ENCODE measurements around the gene ZNHIT3.
"Not testable (repeated sequence)": the region's sequence is repeated elsewhere in the genome, so short reads cannot be mapped to it uniquely, and the experiment has no call there.

ZNHIT3 gene

DNA sequence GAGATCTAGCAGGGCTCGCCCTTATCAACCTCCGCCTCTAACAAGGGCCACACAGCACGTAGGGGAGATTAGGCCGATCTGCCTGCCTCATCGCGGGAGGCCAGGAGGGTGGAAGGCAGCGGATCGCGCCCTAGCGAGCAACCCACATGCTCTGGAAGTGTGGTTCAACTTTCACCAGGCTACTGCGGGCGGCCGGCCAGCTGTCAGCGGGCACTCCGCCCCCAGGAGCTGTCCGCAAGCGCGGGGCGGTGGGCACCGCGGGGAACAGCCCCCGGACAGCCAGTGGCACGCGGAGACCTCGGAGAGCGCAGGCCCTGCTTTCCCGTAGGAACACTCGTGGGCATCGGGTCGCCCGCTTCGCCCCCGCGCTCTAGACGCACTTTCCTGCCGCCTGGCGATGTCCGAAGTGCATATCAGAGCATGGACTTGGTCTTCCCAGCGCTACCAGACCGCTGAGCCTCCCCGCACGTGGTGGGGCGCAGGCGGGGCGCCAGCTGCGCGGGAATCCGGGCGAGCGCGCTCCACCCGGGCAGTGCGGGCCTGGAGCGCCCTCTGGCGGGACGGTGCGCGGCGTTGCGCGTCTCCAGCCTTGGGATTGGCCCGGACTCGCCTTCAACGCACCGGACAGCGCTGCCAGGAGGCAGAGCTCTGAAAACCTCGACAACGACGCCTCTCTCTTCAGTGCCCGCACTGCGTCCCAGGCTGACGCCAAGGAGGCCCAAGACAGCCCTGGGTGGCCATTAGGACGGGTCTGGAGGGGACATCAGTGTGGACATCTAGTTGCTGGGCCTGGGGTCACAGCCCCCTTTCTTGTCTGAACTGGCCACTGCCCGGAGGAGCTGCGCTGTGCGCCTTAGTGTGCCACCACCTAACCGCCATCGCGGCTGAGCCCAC, 3.6 kb upstream of the ZNHIT3 start:
- Histone ChIP-seq H3K27ac (peak overlapping the region in 1 of 21 experiments; percentile 11), H3K4me3 (peak overlapping the region; percentile 7 to 40 (median 18))

DNA sequence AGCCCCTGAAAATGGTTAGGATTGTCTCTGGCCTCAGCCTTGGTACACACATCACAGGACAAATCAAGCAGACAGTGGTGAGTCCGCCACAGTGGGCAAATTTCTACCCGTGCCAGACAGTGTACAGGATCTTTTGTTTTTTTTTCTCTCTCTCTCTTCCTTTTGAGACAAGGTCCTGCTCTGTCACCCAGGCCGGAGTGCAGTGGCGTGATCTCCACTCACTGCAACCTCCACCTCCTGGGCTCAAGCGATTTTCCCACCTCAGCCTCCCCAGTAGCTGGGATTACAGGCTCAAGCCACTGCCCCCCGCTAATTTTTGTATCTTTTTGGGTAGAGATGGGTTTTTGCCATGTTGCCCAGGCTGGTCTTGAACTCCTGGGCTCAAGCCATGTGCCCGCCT, 2.5 kb upstream of the ZNHIT3 start:
- H3K4me3 ChIP-seq, H3K27ac ChIP-seq: not testable (repeated sequence)

DNA sequence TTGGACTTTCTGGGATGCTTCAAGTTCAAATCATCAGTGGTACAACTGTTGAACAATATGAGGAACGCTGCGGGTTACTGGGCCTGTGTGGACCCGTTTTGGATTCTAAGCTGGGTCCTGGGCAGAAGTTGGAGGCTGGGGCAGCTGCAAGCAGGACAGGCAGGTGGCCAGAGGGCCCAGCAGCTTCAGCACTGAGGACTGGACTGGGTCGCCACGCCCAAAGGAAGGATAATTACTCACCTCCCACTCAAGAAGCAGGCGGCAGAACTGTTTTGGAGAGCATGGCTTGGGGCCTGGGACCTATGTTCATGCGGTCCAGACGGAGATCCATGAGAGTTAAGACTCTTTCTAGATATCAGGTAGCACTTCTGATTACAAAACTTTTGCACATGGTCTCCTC, 1.5 kb upstream of the ZNHIT3 start:
- no peak overlapping the region for H3K27ac ChIP-seq

DNA sequence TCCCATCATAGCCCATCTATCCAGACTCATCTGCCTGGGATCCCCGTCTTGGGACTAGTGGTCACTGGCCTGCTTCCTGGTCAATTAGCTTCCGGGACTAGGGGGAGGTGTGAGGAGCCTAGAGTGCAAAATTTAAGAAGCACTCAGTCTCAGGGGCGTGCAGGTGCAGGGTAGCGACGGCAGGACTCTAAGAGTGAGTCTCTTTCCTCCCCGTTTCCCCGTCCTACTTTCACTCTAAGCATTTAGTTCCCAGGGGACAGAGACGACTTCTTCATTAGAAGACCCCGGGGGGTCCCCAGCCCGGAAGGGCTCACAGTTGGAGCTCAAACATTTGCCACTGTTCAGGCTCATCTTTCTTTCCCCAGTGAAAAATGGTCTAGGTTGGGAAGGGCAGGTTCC, 677 bp upstream of the ZNHIT3 start:
- peak overlapping the region; percentile 78 to 95 (median 91) for H3K4me3 ChIP-seq
- H3K27ac ChIP-seq: peak overlapping the region in 16 of 21 experiments; percentile 32 to 95 (median 86)

More for the DNA sequence above, 1.5 kb upstream of the ZNHIT3 start:
- no peak overlapping the region for H3K4me3 ChIP-seq

DNA sequence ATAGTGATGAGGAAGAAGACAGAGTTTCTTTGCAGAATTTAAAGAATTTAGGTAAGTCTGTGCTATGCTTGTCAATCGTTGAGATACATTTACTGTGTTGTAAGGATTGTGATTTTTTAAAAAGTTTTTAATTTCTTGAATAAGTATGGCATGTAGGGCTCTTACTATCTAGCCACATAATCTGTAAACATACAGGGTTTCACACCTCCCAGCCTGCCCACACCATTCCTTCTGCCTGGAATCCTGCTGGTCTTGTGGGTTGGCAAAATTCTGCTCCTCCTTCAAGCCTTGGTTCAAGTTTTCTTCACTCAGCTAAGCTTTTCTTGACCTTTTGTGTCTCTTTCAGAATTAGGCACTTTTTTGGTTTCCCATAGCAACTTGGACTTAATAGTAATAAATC, 7.5 kb downstream of the ZNHIT3 start:
- no peak overlapping the region for H3K27ac ChIP-seq

DNA sequence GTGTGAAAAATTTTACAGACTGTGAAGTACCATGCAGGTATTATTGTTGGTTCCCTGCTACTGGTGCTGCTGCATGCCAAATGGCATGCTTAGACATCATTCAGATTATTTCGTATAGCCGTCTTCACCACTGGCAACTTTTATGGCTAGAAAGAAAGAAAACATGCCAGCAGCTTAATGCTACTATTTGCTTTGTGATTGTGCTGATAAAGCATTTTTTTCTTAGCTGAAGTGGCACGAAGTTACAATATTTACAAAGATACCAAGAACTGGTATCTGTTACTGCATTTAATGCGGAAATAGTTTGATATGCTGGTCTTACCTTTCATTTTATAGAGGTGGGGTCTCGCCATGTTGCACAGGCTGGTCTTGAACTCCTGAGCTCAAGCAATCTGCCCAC, 8.2 kb downstream of the ZNHIT3 start:
- no peak overlapping the region for H3K27ac ChIP-seq
- no peak overlapping the region for H3K4me3 ChIP-seq

More for the DNA sequence above, 7.5 kb downstream of the ZNHIT3 start:
- H3K4me3 ChIP-seq: no peak overlapping the region

DNA sequence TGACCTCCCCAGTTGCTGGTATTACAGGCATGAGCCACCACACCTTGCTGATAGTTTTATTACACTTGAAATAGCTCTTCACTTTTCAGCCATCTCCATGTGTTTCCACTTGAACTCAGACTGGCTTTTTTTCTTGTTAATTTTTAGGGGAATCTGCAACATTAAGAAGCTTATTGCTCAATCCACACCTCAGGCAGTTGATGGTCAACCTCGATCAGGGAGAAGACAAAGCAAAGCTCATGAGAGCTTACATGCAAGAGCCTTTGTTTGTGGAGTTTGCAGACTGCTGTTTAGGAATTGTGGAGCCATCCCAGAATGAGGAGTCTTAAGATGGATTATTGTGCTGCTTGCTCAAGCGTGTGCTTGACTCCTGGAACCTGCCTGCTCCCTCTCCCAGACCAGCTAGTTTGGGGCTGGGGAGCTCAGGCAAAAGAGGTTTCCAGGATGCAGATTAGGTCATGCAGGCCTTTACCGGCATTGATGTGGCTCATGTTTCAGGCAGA, 8.6 kb downstream of the ZNHIT3 start:
- Histone ChIP-seq H3K27ac (no peak overlapping the region), H3K4me3 (no peak overlapping the region)

DNA sequence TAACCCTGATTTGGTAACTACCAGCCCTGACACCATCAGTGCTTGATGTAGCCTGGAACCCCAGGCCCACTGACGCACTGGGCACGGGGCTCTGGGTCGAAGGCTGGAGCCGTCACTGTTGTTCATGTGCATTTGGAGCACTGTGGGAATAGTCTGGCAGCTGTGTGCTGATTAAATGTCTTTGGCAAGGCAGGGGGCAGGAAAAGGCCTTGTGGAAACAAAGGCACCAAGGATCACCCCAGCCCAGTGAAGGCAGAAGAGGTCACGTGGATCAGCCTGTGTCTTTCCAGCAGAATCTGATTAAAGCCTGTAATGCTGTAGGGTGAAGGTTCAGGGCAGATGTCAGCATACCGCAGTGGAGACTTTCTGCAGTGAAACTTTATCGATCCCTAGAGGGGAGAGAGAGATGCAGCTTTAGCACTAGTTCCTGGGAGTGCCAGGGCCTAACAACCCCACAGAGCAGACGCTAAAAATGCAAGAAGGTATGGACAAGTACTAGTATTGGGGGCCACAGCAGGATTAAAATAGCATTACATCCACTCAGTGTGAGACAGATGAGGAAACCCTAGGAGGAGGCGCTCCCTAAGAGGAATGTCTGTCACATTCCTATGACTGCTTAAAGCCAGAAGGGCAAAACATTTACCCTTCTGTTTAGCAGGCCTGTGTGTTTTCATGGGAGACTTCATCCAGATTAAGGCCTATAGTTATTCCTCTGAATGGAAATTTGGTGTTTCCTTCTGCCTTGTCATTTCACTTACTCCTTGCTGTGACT, 9.7 kb downstream of the ZNHIT3 start:
- H3K4me3 ChIP-seq: no peak overlapping the region
- H3K27ac ChIP-seq: no peak overlapping the region

DNA sequence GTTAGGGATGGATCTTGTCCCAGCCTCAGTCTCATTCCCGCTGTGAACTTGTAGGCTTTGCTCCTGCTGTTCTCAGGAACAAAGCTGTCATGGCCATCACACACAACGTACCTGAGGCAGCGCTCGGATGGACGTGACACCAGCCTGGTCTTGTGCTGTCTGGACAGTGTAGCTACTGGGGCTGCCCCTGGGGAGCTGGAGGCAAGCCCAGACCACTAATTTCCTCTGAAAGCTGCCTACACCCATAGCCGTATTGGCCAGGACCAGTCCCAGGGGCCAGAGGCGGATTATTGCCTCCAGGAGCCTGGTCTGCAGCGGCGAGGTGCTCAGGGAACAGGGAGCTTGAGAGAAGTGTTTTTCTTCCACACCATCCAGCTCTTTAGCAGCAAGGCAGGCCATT, 11.7 kb downstream of the ZNHIT3 start:
- H3K4me3 ChIP-seq: no peak overlapping the region
- no peak overlapping the region for H3K27ac ChIP-seq

DNA sequence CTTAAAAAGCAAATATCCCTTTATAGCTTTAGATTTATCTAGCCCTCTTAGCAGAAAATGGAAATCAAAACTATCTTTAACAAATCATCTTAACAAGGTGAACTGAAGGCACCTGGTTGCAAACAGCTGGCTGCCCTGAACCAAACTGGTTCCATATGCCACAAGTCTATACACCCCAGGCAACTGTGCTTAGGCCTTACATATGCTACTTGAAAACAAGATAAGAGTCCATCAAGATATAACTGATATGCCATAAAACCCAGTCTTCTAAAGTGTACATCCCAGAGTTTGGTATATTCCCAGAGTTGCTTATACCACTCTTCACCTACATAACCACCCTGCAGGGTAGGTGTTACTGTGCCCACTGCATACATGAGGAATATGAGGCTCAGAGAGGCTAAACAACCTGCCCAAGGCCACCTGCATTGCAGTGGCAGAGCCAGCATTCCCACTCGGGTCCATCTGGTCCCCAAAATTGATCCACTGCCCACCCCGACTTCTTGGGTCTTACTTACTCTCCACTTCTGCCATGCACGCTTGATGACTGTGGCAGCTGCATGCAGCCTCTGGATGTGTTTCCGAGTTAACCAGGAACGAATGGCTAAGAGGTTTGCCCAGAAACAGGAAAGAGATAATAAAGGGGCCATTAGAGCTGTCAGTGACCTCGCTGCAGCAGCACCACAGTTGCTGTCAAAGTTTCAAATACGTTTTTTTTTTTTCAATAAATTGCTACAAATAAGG, 12.2 kb downstream of the ZNHIT3 start:
- Histone ChIP-seq H3K27ac (no peak overlapping the region), H3K4me3 (no peak overlapping the region)

DNA sequence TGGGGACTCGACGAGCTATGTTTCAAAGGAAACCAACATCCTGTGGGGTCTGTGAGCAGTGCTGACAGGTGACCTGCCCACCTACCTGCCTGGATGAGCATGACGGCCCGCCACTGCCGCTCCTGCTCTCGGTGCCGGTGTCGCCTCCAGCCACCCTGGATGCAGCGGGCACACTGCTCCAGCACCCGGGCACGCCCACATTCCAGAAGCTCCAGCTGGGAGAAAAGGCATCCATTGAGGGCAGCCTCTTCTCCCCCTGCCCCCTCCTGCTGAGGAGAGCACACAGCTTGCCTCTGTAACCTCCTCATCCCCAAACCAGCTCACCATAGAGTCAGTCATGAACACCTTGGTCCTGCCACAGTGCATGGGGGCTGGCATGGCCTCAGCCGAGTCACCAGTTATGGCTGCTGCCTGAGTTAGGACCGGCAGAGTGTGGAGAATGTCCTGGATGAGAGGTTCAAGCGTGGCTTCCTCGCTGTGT, 14.3 kb downstream of the ZNHIT3 start:
- H3K27ac ChIP-seq: no peak overlapping the region
- no peak overlapping the region for H3K4me3 ChIP-seq

DNA sequence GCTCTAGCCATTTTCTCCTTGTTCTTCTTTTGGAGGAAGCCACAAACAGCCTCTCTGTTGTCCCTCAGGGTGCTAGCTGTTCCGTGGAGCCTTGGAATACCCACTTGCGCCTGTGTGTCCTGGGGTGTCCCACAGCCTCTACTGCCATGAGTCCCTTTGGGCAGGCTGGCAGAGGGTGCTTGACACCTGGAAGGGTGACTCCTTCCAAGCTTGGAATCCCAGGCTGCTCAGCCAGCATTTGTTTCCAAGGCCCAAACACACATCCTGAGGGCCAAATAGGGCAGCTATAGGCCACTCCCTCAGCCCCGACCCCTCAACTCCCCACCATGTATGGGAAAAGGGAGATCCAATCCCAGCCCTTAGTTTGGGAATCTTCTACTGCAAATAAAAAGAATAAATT, 14.9 kb downstream of the ZNHIT3 start:
- Histone ChIP-seq H3K27ac (no peak overlapping the region), H3K4me3 (no peak overlapping the region)

DNA sequence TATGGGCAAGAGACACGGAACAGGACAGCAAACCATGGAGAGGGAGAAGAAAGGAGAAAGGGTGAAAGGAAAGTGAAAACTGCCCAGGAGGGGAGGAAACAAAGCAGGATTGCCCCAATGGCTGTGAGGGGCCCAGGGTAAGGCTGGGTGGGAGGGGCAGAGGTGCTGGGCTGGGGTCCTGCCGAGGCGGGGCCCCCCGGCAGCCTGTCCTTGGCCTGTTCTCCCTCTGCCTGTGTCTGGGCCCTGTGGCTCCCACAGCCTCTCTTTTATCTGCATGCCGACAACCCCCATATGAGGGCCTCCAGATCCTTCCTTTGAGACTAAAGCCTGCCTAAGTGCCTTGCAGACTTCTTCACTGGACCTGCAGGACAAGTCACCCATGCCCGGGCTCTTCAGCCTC, 15.5 kb downstream of the ZNHIT3 start:
- no peak overlapping the region for H3K4me3 ChIP-seq
- H3K27ac ChIP-seq: no peak overlapping the region

DNA sequence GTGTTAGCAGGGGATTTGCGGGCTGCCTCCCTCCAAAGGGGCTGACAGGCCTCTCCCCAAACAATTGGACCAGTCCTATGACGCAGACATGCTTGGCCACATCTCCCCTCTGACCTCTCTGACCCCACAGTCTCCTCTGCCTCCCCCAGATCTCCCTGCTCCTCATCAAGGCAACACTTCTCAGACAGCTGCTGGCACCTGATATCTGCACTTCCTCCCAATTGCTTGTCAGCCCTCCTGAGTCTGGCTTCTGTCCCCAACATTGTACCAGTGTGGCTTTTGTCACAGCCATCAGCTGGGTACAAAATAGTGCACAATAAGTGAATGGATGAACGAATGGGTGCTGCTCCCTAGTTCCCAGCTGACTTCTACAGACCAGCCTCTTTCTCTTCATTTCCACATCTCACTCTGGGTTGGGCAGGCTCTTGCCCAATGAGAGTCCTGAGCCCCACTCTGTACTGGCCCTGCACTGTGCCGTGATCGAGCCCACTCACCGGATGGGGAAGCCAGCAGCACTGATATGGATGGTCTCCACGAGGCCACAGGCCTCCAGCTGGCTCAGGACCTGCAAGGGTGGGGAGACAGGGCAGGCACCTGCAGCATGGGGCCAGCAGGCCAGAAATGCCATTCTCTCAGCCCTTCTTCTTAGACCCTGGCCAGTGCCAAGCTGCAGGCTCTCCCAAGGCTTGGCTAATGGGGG, 17.1 kb downstream of the ZNHIT3 start:
- Histone ChIP-seq H3K4me3 (no peak overlapping the region), H3K27ac (no peak overlapping the region)

DNA sequence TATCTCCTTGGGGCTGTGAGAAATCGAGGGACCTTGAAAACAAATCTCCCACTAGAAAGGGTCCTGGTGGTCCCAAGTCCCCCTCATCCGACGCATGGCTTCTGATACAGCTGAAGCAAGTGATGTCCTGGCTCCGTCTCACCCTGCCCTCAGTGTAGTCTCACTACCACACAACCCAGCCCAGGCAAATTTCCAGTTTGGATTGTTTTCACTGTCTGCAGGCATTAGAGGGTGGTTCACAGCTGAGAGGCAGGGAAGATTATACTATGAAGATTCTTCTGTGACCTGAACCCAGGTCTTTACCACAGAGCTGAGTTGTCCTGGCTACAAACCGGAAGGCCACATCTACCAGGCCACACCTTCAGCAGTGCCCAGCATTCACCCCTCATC, 17.7 kb downstream of the ZNHIT3 start:
- H3K27ac ChIP-seq: no peak overlapping the region
- H3K4me3 ChIP-seq: no peak overlapping the region

DNA sequence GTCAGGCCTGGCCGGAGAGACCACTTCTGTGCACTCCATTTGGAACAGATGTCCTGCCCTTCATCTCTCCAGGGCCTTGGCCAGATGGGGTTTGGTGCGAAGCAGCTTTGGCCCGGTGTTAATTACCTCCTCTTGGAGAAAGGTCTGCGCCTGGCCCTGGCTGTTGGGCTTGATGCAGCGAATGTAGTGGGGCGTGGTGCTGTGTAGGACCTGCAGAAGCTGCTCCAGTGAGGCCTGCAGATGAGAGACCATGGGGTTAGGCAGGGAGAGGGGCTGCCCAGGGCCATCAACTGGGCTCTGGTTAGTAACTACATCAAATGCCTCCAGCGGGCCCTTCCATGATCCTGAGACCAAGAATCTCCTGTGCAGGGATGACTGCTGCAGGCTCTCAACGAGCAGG, 18.7 kb downstream of the ZNHIT3 start:
- Histone ChIP-seq H3K27ac (no peak overlapping the region), H3K4me3 (no peak overlapping the region)

DNA sequence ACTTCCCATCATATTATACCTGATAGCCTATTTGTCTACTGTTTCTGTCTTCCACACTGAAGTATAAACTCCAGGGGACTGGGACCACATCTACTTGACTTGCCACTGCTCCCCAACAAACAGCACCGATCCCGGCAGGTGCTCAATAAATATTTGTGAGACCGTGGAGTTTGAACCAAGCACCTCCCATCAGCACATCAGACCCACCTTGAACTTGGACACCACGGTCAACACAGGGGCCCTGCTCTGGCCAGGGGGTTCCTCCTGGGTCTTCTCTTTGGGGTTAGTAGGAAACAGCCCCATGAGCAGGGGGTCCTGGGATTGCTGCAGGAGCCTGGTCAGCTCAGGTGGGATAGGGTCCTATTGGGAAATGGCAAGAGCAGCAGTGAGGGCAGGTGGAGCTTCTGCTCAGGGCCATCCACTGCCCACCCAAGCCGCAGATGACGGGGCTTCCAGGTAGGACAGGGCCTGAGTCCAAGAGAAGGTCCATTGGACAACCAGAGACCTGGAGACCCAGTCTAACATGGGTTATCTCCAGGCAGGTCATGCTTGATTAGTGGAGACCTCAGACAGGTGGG, 19.9 kb downstream of the ZNHIT3 start:
- H3K4me3 ChIP-seq: no peak overlapping the region
- H3K27ac ChIP-seq: no peak overlapping the region

DNA sequence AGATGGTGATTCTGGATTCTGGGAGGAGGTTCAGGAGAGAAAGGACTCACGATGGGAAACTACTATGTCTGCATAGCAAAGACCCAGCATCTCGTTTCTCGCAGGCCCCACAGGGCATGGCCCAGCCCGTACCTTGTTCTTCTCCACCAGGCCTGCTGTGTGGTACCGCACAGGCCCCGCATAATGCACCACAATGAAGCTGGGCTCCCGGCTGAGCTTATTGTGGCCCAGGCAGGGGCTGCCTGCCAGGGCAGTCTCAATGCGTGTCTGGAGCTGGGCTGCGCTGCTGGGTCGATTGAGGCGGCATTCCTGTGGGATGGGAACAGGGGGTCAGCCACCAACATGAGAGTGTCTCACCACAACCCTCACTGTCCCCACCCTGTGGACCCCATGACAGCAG, 20.4 kb downstream of the ZNHIT3 start:
- Histone ChIP-seq H3K27ac (no peak overlapping the region), H3K4me3 (no peak overlapping the region)

DNA sequence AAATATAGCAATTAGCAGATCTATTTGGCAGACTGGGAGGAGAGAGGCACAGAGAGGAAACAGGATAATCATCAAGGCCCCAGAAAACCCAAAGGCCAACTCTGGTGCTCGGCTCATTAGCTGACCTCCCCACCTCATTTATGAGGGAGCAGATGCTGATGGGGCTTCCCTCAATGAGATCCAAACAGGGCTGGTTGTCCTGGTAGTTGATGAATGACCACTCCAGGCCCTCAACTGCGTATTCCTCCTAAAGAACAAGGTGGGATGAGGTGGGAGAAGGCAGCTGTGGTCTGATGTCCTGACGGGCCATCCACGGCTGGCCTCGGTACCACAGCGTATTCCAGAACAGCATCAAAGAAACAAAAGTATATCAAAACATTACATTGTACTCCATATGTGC, 20.8 kb downstream of the ZNHIT3 start:
- Histone ChIP-seq H3K27ac (no peak overlapping the region), H3K4me3 (no peak overlapping the region)

Measured in skin epidermis (tissue), 12 donors.